Trophoblast cell (in vitro differentiated cells and primary cell): Measurements from ENCODE around the gene HINT1. TPM values are rescaled to one million over a fixed set of nuclear protein-coding genes. Genes with fewer than 3 reads are reported as not detected.

Source experiments
- DNase-seq, 2 donors: peaks; one replicate each; pipeline ENCODE4 v3.0.0-alpha.2; 2016
- H2AFZ ChIP-seq: 2 replicates; pipeline ENCODE4 v1.6.1; 2013; ENCODE audit warnings: low read length, moderate library complexity, mild to moderate bottlenecking; ENCODE audit not compliant: insufficient read depth, poor library complexity
- H2AK5ac ChIP-seq: 2 replicates; pipeline ENCODE4 v1.6.1; 2013; ENCODE audit warnings: mild to moderate bottlenecking, low read length
- H2BK120ac ChIP-seq: 2 replicates; pipeline ENCODE4 v1.6.1; 2013; ENCODE audit warnings: low read length, mild to moderate bottlenecking, moderate library complexity; ENCODE audit not compliant: insufficient read depth, poor library complexity
- H2BK12ac ChIP-seq: 2 replicates; pipeline ENCODE4 v1.6.1; 2013; ENCODE audit warnings: mild to moderate bottlenecking, low read length, moderate library complexity
- H2BK5ac ChIP-seq: 2 replicates; pipeline ENCODE4 v1.6.1; 2013; ENCODE audit warnings: low read length, low read depth, moderate library complexity, mild to moderate bottlenecking; ENCODE audit not compliant: poor library complexity
- H3K14ac ChIP-seq: 2 replicates; pipeline ENCODE4 v1.6.1; 2013; ENCODE audit warnings: mild to moderate bottlenecking, low read length
- H3K18ac ChIP-seq: 2 replicates; pipeline ENCODE4 v1.6.1; 2013; ENCODE audit warnings: mild to moderate bottlenecking, low read length
- H3K23ac ChIP-seq: 2 replicates; pipeline ENCODE4 v1.6.1; 2013; ENCODE audit warnings: low read length
- H3K27ac ChIP-seq: 2 replicates; pipeline ENCODE4 v1.5.1; 2013; ENCODE audit warnings: low read depth, mild to moderate bottlenecking, inconsistent platforms, low read length, moderate library complexity
- H3K27me3 ChIP-seq: 2 replicates; pipeline ENCODE4 v1.6.1; 2013; ENCODE audit warnings: inconsistent platforms, mild to moderate bottlenecking, low read length, moderate library complexity; ENCODE audit not compliant: insufficient read depth
- H3K36me3 ChIP-seq, 2 experiments: 1 replicate in 1 of 2; 2 replicates in 1 of 2; pipeline ENCODE4 v1.6.1; 2013; ENCODE audit warnings: low read length in 2 of 2, mild to moderate bottlenecking in 2 of 2, moderate library complexity in 1 of 2; ENCODE audit not compliant: insufficient read depth in 2 of 2, control insufficient read depth in 1 of 2
- H3K4ac ChIP-seq: 2 replicates; pipeline ENCODE4 v1.6.1; 2013; ENCODE audit warnings: low read depth, mild to moderate bottlenecking, low read length, moderate library complexity
- H3K4me1 ChIP-seq, 2 experiments: 1 replicate in 1 of 2; 2 replicates in 1 of 2; pipeline ENCODE4 v1.6.1; 2013; ENCODE audit warnings: low read length in 2 of 2, mild to moderate bottlenecking in 2 of 2, moderate library complexity in 1 of 2; ENCODE audit not compliant: insufficient read depth in 2 of 2, control insufficient read depth in 1 of 2
- H3K4me2 ChIP-seq: 2 replicates; pipeline ENCODE4 v1.6.1; 2013; ENCODE audit warnings: inconsistent platforms, mild to moderate bottlenecking, low read length, moderate library complexity
- H3K4me3 ChIP-seq: 2 replicates; pipeline ENCODE4 v1.5.1; 2013; ENCODE audit warnings: mild to moderate bottlenecking, low read depth, low read length, inconsistent platforms
- H3K79me1 ChIP-seq: one replicate; pipeline ENCODE4 v1.6.1; 2013; ENCODE audit warnings: low read length
- H3K79me2 ChIP-seq: 2 replicates; pipeline ENCODE4 v1.6.1; 2013; ENCODE audit warnings: low read length, mild to moderate bottlenecking; ENCODE audit not compliant: control insufficient read depth, insufficient read depth, poor library complexity
- H3K9ac ChIP-seq: 2 replicates; pipeline ENCODE4 v1.6.1; 2013; ENCODE audit warnings: mild to moderate bottlenecking, low read length
- H3K9me3 ChIP-seq: 2 replicates; pipeline ENCODE4 v1.6.1; 2013; ENCODE audit warnings: low read depth, mild to moderate bottlenecking, control low read depth, inconsistent platforms, low read length; ENCODE audit not compliant: insufficient read depth
- H4K12ac ChIP-seq: 2 replicates; pipeline ENCODE4 v1.6.1; 2013; ENCODE audit warnings: low read depth, mild to moderate bottlenecking, low read length, moderate library complexity
- H4K8ac ChIP-seq: 2 replicates; pipeline ENCODE4 v1.6.1; 2013; ENCODE audit warnings: low read depth, mild to moderate bottlenecking, low read length, moderate library complexity
- H4K91ac ChIP-seq: one replicate; pipeline ENCODE4 v1.6.1; 2013; ENCODE audit warnings: low read depth, mild to moderate bottlenecking, low read length, moderate library complexity
- WGBS: extraction: QIAGEN DNeasy Blood & Tissue Kit; methylation state at CpG from one replicate; pipeline ENCODE4 v1.1.7; 2013; ENCODE audit warnings: missing lambda C conversion rate; ENCODE audit not compliant: insufficient read length, insufficient coverage; ENCODE audit errors: extremely low coverage; 5-methylcytosine and 5-hydroxymethylcytosine counted together
- polyA plus RNA-seq: library from polyadenylated mRNA; stranded (reverse); fragments of 200-250 nt; gene quantifications from 2 replicates; pipeline ENCODE4 v1.2.3, GENCODE V29; 2013

Gene HINT1
- polyA plus RNA-seq: 262 and 267 TPM in 2 replicates

DNA sequence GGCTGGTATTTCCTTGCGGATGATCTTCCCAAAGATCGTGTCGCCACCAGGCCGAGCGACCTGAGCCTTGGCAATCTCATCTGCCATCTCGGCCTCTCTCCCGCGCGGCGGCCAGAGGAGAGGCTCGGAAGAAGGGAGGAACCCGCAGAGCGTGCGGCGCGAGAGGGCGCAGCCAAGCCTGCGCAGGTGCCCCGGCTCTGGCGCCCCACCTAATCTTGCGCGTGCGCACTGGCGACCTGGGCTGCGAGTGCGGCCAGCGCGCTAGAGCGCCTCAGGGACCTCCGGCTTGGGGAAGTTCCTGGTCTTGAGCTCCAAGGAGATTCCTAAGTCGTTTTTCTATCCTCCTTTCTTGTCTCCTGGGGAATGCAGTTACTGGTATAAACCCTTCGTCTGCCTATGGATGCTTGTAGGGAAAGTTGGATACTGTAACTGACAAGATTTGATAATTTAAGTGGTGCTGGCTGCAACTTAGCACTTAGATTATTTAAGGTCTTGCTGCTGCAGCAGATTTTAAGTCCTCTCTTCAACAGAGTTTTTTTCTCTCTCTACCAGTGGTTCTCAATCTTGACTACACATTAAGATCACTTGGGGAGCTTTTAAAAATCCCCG is at the start of gene HINT1:
Gene HINT1, minus strand, starts transcription at position 138 of the 609 bp plus-strand sequence. Its CDS starts 51 bp downstream, at position 87.
- H3K4ac ChIP-seq: peak within 1 kb of the TSS; percentile 66
- H3K4me2 ChIP-seq: peak within 1 kb of the TSS; percentile 59
- H2AK5ac ChIP-seq: peak within 1 kb of the TSS; percentile 92
- H4K91ac ChIP-seq: peak within 1 kb of the TSS; percentile 80
- H3K36me3 ChIP-seq: peaks cover 9% of the 10 kb centered on the region in 2 experiments
- peak within 1 kb of the TSS; percentile 75 for H3K27ac ChIP-seq
- H3K79me2 ChIP-seq: peaks cover 7% of the 10 kb centered on the region
- peak within 1 kb of the TSS; percentile 84 for H3K4me3 ChIP-seq
- H2BK12ac ChIP-seq: peak within 1 kb of the TSS; percentile 50
- H3K14ac ChIP-seq: peak within 1 kb of the TSS; percentile 99
- no peaks in the 10 kb centered on the region for H3K4me1 ChIP-seq
- peaks cover 9% of the 10 kb centered on the region for H3K79me1 ChIP-seq
- peak within 1 kb of the TSS; percentile 94 for H2BK120ac ChIP-seq
- no CpG with 5 or more reads among the region's 33 CpGs for WGBS
- H3K9me3 ChIP-seq: no peaks in the 10 kb centered on the region
- H3K27me3 ChIP-seq: no peaks in the 10 kb centered on the region
- DNase-seq: peak; percentile 94 to 96
- peak within 1 kb of the TSS; percentile 86 for H3K18ac ChIP-seq
- H4K8ac ChIP-seq: peak within 1 kb of the TSS; percentile 86
- H3K9ac ChIP-seq: peak within 1 kb of the TSS; percentile 88
- peak within 1 kb of the TSS; percentile 92 for H4K12ac ChIP-seq
- peak within 1 kb of the TSS; percentile 79 for H2BK5ac ChIP-seq
- H3K23ac ChIP-seq: no peak within 1 kb of the TSS
- peak within 1 kb of the TSS; percentile 72 for H2AFZ ChIP-seq

DNA sequence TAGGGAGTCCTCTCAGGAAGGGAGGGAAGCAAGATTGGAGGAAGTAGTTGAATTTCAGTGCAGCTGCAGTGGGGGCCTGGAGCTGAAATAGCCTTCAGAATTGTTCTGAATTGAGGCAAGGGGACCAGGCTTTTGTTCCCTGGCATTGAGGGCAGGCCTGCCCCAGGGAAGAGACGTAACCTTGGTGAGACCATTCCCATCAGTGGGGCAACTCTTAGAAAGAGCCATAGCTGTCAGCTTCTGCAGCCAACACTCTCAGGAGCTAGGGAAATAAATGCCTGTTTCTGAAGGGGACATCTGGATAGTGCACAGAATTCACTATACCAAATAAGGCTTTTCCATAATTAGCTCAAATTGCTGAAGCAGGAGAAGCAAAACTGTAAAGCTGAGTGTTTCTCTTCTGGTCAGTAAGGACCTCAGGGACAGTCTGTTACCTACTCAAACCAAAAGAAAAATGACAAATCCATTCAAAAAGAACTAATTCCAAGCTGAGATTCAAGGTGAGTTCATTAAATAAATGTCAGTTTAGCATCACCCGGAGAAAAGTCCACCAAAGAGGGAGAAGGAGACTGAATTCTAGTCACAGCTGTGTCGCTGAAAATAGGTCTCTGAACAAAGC is 49.7 kb upstream of the HINT1 start:
- Histone ChIP-seq H3K79me1 (no peaks in the 10 kb centered on the region), H3K27me3 (no peaks in the 10 kb centered on the region), H3K79me2 (no peaks in the 10 kb centered on the region), H4K91ac (no peak overlapping the region), H3K14ac (no peak overlapping the region), H3K18ac (no peak overlapping the region), H3K23ac (no peak overlapping the region), H3K4ac (no peak overlapping the region), H4K12ac (no peak overlapping the region), H3K4me3 (no peak overlapping the region), H3K4me2 (no peak overlapping the region), H2AK5ac (no peak overlapping the region), H2BK120ac (no peak overlapping the region), H3K9me3 (no peaks in the 10 kb centered on the region), H4K8ac (no peak overlapping the region), H2AFZ (no peak overlapping the region), H2BK5ac (no peak overlapping the region), H2BK12ac (no peak overlapping the region), H3K36me3 (no peaks in the 10 kb centered on the region), H3K27ac (no peak overlapping the region), H3K9ac (no peak overlapping the region), H3K4me1 (no peaks in the 10 kb centered on the region)
- no CpG with 5 or more reads among the region's 3 CpGs for WGBS
- no peak for DNase-seq

DNA sequence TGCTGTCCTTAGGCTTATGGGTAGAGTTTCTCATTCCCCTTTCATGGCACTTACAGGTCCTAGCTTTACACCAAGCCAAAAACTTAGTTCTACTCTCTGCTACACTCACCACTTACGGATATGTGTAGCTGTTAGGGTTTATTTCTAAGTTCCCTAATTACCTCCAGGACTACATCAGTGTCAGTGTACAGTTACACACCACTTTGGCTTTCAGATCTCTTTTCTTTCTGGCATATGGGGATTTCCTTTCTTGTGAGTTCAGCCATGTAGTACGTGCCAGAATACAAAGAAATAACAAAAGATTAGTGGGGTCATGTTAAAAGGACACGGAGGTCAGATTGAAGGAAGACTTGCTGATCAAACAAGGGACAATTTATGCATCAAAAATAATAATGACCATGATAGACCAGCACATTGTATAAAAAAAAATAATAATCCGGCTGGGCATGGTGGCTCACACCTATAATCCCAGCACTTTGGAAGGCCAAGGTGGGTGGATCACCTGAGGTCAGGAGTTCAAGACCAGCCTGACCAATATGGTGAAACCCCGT is 47.5 kb upstream of the HINT1 start:
- Histone ChIP-seq H3K4me3 (no peak overlapping the region), H3K4me1 (no peaks in the 10 kb centered on the region), H4K91ac (no peak overlapping the region), H3K23ac (no peak overlapping the region), H3K4ac (no peak overlapping the region), H3K9ac (no peak overlapping the region), H4K12ac (no peak overlapping the region), H3K9me3 (no peaks in the 10 kb centered on the region), H2BK120ac (no peak overlapping the region), H2BK5ac (no peak overlapping the region), H3K14ac (no peak overlapping the region), H2AFZ (no peak overlapping the region), H2BK12ac (no peak overlapping the region), H3K36me3 (no peaks in the 10 kb centered on the region), H3K27me3 (no peaks in the 10 kb centered on the region), H3K18ac (no peak overlapping the region), H3K79me1 (no peaks in the 10 kb centered on the region), H3K4me2 (no peak overlapping the region), H2AK5ac (no peak overlapping the region), H4K8ac (no peak overlapping the region), H3K79me2 (no peaks in the 10 kb centered on the region), H3K27ac (no peak overlapping the region)
- DNase-seq: no peak
- no CpG with 5 or more reads among the region's 5 CpGs for WGBS

DNA sequence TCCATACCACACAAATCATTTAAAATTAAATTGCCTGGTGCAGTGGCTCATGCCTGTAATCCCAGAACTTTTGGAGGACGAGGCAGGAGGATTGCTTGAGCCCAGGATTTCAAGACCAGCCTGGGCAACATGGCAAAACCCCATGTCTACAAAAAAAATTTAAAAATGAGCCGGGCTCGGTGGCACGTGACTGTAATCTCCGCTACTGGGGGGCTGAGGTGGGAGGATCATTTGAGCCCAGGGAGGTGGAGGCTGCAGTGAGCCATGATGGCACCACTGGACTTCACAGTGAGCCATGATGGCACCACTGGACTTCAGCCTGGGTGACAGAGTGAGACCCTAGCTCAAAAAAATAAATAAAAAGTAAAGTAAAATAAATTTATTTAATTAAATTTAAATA is 46.6 kb upstream of the HINT1 start:
- no peak overlapping the region for H4K12ac ChIP-seq
- no peak overlapping the region for H2BK120ac ChIP-seq
- no peaks in the 10 kb centered on the region for H3K9me3 ChIP-seq
- no peak overlapping the region for H3K18ac ChIP-seq
- no peak overlapping the region for H2AK5ac ChIP-seq
- H3K14ac ChIP-seq: no peak overlapping the region
- no peaks in the 10 kb centered on the region for H3K79me1 ChIP-seq
- no peak overlapping the region for H3K4ac ChIP-seq
- no peak overlapping the region for H2BK5ac ChIP-seq
- no peak overlapping the region for H3K27ac ChIP-seq
- no CpG with 5 or more reads among the region's 5 CpGs for WGBS
- no peak overlapping the region for H4K8ac ChIP-seq
- no peak overlapping the region for H2AFZ ChIP-seq
- no peak overlapping the region for H4K91ac ChIP-seq
- no peaks in the 10 kb centered on the region for H3K4me1 ChIP-seq
- no peak overlapping the region for H3K23ac ChIP-seq
- no peak overlapping the region for H3K9ac ChIP-seq
- H3K79me2 ChIP-seq: no peaks in the 10 kb centered on the region
- no peak overlapping the region for H3K4me3 ChIP-seq
- H3K36me3 ChIP-seq: no peaks in the 10 kb centered on the region
- no peak overlapping the region for H3K4me2 ChIP-seq
- DNase-seq: no peak
- H2BK12ac ChIP-seq: no peak overlapping the region
- no peaks in the 10 kb centered on the region for H3K27me3 ChIP-seq
